Psoas muscle (tissue), 8 donors: Measurements from ENCODE around the gene NELFB. TPM values are rescaled to one million over a fixed set of nuclear protein-coding genes. Genes with fewer than 3 reads are reported as not detected.

Source experiments
- ATAC-seq, 4 donors: fragments of 200-7000 bp; cut with Tn5 transposase; one replicate each; pipeline ENCODE4 v1.9.1; 2020; ENCODE audit warnings: moderate library complexity in 3 of 4, mild to moderate bottlenecking in 2 of 4
- DNase-seq, 2 donors: peaks; one replicate each; pipeline ENCODE4 v3.0.0-alpha.2; 2020
- H3K27ac ChIP-seq: fragments of 200-600 bp; one replicate; pipeline ENCODE4 v1.8.0; 2022
- H3K27me3 ChIP-seq, 3 donors: fragments of 200-600 bp in 1 of 3; one replicate each; pipeline versions ENCODE4 v1.6.1 to v1.8.0; 2013 to 2022; ENCODE audit warnings: low read length in 2 of 3, mild to moderate bottlenecking in 2 of 3, moderate library complexity in 1 of 3; ENCODE audit not compliant: insufficient read depth in 3 of 3
- H3K36me3 ChIP-seq, 2 donors: fragments of 200-600 bp in 1 of 2; one replicate each; pipeline versions ENCODE4 v1.6.1 to v1.8.0; 2013 to 2022; ENCODE audit warnings: low read depth in 1 of 2, mild to moderate bottlenecking in 1 of 2, moderate library complexity in 1 of 2; ENCODE audit not compliant: insufficient read depth in 1 of 2
- H3K4me1 ChIP-seq: fragments of 200-600 bp; one replicate; pipeline ENCODE4 v1.8.0; 2022
- H3K4me3 ChIP-seq: fragments of 200-600 bp; one replicate; pipeline ENCODE4 v1.8.0; 2022; ENCODE audit warnings: mild to moderate bottlenecking
- H3K9me3 ChIP-seq: fragments of 200-600 bp; one replicate; pipeline ENCODE4 v1.8.0; 2022
- CTCF ChIP-seq: fragments of 200-600 bp; IDR thresholded peaks from one replicate; pipeline ENCODE4 v1.8.0; 2022; ENCODE audit warnings: antibody characterized with exemption
- WGBS, 3 donors: extraction: QIAGEN DNeasy Blood & Tissue Kit; methylation state at CpG; one replicate each; pipeline versions ENCODE4 v1.1.6 to v1.1.7; 2013; 5-methylcytosine and 5-hydroxymethylcytosine counted together
- intact Hi-C, 2 donors: fragments of 100-400 bp; cut with DNase I; formaldehyde crosslinking; loops; one replicate each; pipeline versions ENCODE4 v1.11.0 to v1.14.2; 2022
- polyA plus RNA-seq, 3 donors: library from polyadenylated mRNA; stranded (reverse); fragments of 200-250 nt; gene quantifications; one replicate each; pipeline ENCODE4 v1.2.3, GENCODE V29; 2013
- total RNA-seq, 4 donors: library from RNA; stranded (reverse); fragmentation: NEBNext Ultra II Directional in 2 of 4; extraction: Animal tissue kit (Norgen Biotek cat#: 25700) in 2 of 4; gene quantifications; one replicate each; pipeline versions ENCODE4 v1.2.1 to v1.2.4, GENCODE V29; 2021 to 2023
- donor health status: healthy with polysubstance abuse.
- donor health status: DM: no; HTN: no; CAD: no; lungs with moderate emphysema.
- donor health status: Bipolar disorder and iron deficiency.
- donor health status: healthy.
- donor health status: DM: yes; HTN: yes; CAD: no.
- donor health status: DM: no; HTN: no; CAD: no.
- donor health status: DM: no; HTN: no; CAD: no.
- donor health status: DM: yes; HTN: yes; CAD: no.

Gene NELFB
- total and polyA plus RNA-seq, 7 donors, result 39.1 to 74.3 (median 43.8) TPM

- Histone ChIP-seq H3K4me3 (peak overlapping the region; percentile 46), H3K9me3 (no peaks in the 10 kb centered on the region), H3K27ac (peak overlapping the region; percentile 71), H3K27me3 (peaks cover 0 to 41% (median 5%) of the 10 kb centered on the region in 3 donors), H3K4me1 (peaks cover 29% of the 10 kb centered on the region), H3K36me3 (no peaks in the 10 kb centered on the region)
- WGBS, 3 donors, result 15 to 34% (median 20%) methylated on average over 5 to 8 of the region's 8 CpGs
- DNase-seq, result no peak
- intact Hi-C loops, result no loop called here
- TF ChIP-seq CTCF, result no peak
- ATAC-seq, result no peak
Measured at GRCh38 chr9:137305798-137306065, 50.6 kb downstream of the NELFB start.

GRCh38 chr9:137306066-137306849 is 51.1 kb downstream of the NELFB start:
- Histone ChIP-seq H3K4me1 (peaks cover 27% of the 10 kb centered on the region), H3K27ac (peak overlapping the region; percentile 71), H3K4me3 (peak overlapping the region; percentile 46), H3K36me3 (no peaks in the 10 kb centered on the region), H3K9me3 (no peaks in the 10 kb centered on the region), H3K27me3 (peaks cover 0 to 36% (median 5%) of the 10 kb centered on the region in 3 donors)
- intact Hi-C loops, result no loop called here
- TF ChIP-seq CTCF, result no peak
- WGBS, 3 donors, result 20 to 24% (median 23%) methylated on average over 25 to 30 of the region's 30 CpGs
- DNase-seq, result peak in 1 of 2 donors; percentile 57
- ATAC-seq, result peak in 2 of 4 donors; percentile 4 to 10

- H3K4me3 ChIP-seq, result peak overlapping the region; percentile 22
- peaks cover 0 to 32% (median 5%) of the 10 kb centered on the region in 3 donors for H3K27me3 ChIP-seq
Measured at GRCh38 chr9:137306850-137307254, 51.7 kb downstream of the NELFB start.

GRCh38 chr9:137307255-137308056 is 52.3 kb downstream of the NELFB start:
- DNase-seq (peak in 1 of 2 donors; percentile 46), ATAC-seq (no peak)
- Histone ChIP-seq H3K9me3 (no peaks in the 10 kb centered on the region), H3K4me3 (peak overlapping the region; percentile 22), H3K36me3 (no peaks in the 10 kb centered on the region), H3K27me3 (peaks cover 0 to 31% (median 5%) of the 10 kb centered on the region in 3 donors), H3K4me1 (peaks cover 27% of the 10 kb centered on the region), H3K27ac (no peak overlapping the region)
- no peak for TF ChIP-seq CTCF
- 38 to 52% (median 40%) methylated on average over 26 to 30 of the region's 30 CpGs for WGBS, 3 donors
- intact Hi-C loops, result no loop called here

More at GRCh38 chr9:137306850-137307254, 51.7 kb downstream of the NELFB start:
- H3K36me3 ChIP-seq, result no peaks in the 10 kb centered on the region
- H3K27ac ChIP-seq, result peak overlapping the region; percentile 71
- H3K4me1 ChIP-seq, result peaks cover 27% of the 10 kb centered on the region
- peak in 1 of 2 donors; percentile 52 for DNase-seq
- no peaks in the 10 kb centered on the region for H3K9me3 ChIP-seq
- 18 to 23% (median 23%) methylated on average over 16 to 23 of the region's 23 CpGs for WGBS, 3 donors
- no peak for ATAC-seq
- no peak for TF ChIP-seq CTCF
- intact Hi-C loops, result no loop called here
